Activated T-cell treated with anti-CD3 and anti-CD28 coated beads, Interleukin-2, amount 50 U/mL, for 24 hours (primary cell): ENCODE measurements around the gene CXCL17.
"Not testable (repeated sequence)": the region's sequence is repeated elsewhere in the genome, so short reads cannot be mapped to it uniquely, and the experiment has no call there.

Source experiments
- DNase-seq: peaks from one replicate; pipeline ENCODE4 v3.0.0-alpha.2; 2020
- H3K27ac Mint-ChIP-seq: 2 replicates; pipeline ENCODE4 v1.8.0; 2020; ENCODE audit warnings: mild to moderate bottlenecking, mixed read lengths
- H3K27me3 Mint-ChIP-seq: 2 replicates; pipeline ENCODE4 v1.8.0; 2020; ENCODE audit warnings: mixed read lengths
- H3K36me3 Mint-ChIP-seq: 2 replicates; pipeline ENCODE4 v1.8.0; 2020; ENCODE audit warnings: low read depth, mixed read lengths
- H3K4me1 Mint-ChIP-seq: 2 replicates; pipeline ENCODE4 v1.8.0; 2020; ENCODE audit warnings: low read depth, mixed read lengths
- H3K4me3 Mint-ChIP-seq: 2 replicates; pipeline ENCODE4 v1.8.0; 2020; ENCODE audit warnings: mild to moderate bottlenecking, moderate library complexity, mixed read lengths
- H3K9me3 Mint-ChIP-seq: 2 replicates; pipeline ENCODE4 v1.8.0; 2020; ENCODE audit warnings: mixed read lengths

Gene CXCL17

GRCh38 chr19:42442833-42443232, at the start of gene CXCL17:
Gene CXCL17, minus strand, starts transcription at chr19:42442946. Its CDS starts 114 bp downstream, at chr19:42442832.
- no peak for DNase-seq
- Mint-ChIP-seq H3K36me3 (no peaks in the 10 kb centered on the region), H3K4me1 (peaks cover 40% of the 10 kb centered on the region), H3K27me3 (no peaks in the 10 kb centered on the region), H3K9me3 (no peaks in the 10 kb centered on the region), H3K27ac (no peak within 1 kb of the TSS), H3K4me3 (no peak within 1 kb of the TSS)

GRCh38 chr19:42488783-42489521, 46.2 kb upstream of the CXCL17 start:
- Mint-ChIP-seq H3K4me1 (peaks cover 8% of the 10 kb centered on the region), H3K27ac (no peak overlapping the region), H3K27me3 (no peaks in the 10 kb centered on the region), H3K4me3 (no peak overlapping the region), H3K36me3 (no peaks in the 10 kb centered on the region), H3K9me3 (no peaks in the 10 kb centered on the region)
- DNase-seq: no peak

DNA sequence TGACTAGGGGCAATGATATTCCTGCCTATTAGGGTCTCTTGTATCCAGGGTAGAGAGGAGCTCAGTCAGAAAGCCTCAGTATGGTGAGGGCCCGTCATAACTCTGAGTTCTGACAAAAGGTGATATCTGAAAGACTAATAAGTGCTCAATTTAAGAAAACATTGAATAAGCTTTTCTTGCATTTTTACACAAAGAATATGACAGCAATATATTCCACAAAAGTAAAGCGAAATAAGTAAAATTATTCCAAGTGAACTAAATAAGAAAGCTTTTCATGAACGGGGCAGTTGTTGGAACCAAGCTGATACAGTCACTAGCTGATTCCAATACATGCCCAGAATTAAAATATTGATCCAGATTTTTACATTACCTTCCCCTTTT, 45.0 kb upstream of the CXCL17 start:
- Mint-ChIP-seq H3K36me3 (no peaks in the 10 kb centered on the region), H3K27ac (no peak overlapping the region), H3K4me3 (no peak overlapping the region), H3K27me3 (no peaks in the 10 kb centered on the region), H3K9me3 (no peaks in the 10 kb centered on the region), H3K4me1 (peaks cover 11% of the 10 kb centered on the region)
- no peak for DNase-seq

GRCh38 chr19:42487032-42487797, 44.5 kb upstream of the CXCL17 start:
- Mint-ChIP-seq H3K4me1 (peaks cover 11% of the 10 kb centered on the region), H3K9me3 (no peaks in the 10 kb centered on the region), H3K27me3 (no peaks in the 10 kb centered on the region), H3K4me3 (no peak overlapping the region), H3K36me3 (no peaks in the 10 kb centered on the region), H3K27ac (no peak overlapping the region)
- no peak for DNase-seq

DNA sequence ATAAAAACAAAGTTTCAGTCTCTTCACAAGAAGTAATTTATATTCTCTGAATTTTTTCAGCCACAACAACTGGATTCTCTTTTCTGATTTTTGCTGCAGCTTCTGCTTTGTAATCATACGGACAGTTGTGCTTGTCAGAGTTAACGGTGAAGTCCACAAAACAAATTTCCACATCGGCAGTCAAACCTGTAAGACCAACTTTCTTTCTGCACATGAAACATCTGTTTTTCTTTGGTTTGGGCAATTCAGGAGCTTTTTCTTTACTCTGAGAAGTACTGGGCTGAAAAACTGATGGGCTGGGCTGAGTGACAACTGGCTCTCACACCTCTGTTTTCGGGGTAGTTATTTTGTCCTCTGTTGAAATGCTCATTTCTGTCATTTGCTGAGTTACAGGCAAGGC, 42.3 kb upstream of the CXCL17 start:
- H3K36me3 Mint-ChIP-seq, DNase-seq, H3K9me3 Mint-ChIP-seq, H3K4me3 Mint-ChIP-seq, H3K27ac Mint-ChIP-seq, H3K27me3 Mint-ChIP-seq: not testable (repeated sequence)
- H3K4me1 Mint-ChIP-seq: peaks cover 27% of the 10 kb centered on the region

GRCh38 chr19:42480335-42481095, 37.8 kb upstream of the CXCL17 start:
- DNase-seq: no peak

DNA sequence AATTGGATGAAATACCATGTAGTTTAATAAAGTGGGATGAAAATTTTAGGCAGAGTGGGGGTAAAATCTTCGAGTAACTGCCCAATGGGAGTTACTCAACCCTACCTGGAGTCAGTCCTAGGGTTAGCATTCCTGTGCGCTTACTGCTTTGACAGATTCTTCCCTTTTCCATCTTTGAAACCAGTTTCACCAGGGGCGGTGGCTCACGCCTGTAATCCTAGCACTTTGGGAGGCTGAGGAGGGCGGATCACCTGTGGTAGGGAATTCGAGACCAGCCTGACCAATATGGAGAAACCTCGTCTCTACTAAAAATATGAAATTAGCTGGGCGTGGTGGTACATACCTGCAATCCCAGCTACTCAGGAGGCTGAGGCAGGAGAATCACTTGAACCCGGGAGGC, 37.0 kb upstream of the CXCL17 start:
- H3K9me3 Mint-ChIP-seq: no peaks in the 10 kb centered on the region
- H3K4me1 Mint-ChIP-seq: peaks cover 26% of the 10 kb centered on the region
- DNase-seq: no peak
- no peak overlapping the region for H3K4me3 Mint-ChIP-seq
- H3K27me3 Mint-ChIP-seq: no peaks in the 10 kb centered on the region
- H3K36me3 Mint-ChIP-seq: no peaks in the 10 kb centered on the region
- H3K27ac Mint-ChIP-seq: no peak overlapping the region

More at GRCh38 chr19:42480335-42481095, 37.8 kb upstream of the CXCL17 start:
- H3K36me3 Mint-ChIP-seq: no peaks in the 10 kb centered on the region
- peaks cover 26% of the 10 kb centered on the region for H3K4me1 Mint-ChIP-seq
- H3K27ac Mint-ChIP-seq: peak overlapping the region; percentile 58
- no peaks in the 10 kb centered on the region for H3K9me3 Mint-ChIP-seq
- H3K4me3 Mint-ChIP-seq: peak overlapping the region; percentile 5
- no peaks in the 10 kb centered on the region for H3K27me3 Mint-ChIP-seq

DNA sequence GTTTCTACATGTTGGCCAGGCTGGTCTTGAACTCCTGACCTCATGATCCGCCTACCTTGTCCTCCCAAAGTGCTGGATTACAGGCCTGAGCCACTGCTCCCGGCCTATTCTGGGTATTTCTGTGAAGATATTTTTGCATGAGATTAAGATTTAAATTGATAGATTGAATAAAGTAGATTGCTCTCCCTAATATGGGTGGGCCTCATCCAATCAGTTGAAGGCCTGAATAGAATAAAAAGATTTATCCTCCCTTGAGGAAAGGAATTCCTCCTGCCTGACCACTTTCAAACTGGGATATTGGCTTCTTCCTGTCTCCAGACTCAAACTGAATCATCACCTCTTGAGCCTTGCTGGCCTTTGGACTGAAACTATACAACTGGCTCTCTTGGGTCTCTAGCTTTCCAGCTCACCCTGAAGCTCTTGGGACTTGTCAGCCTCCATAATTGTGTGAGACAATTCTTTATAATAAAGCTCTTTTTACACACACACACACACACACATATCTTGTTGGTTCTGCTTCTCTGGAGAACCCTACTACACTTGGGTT, 36.1 kb upstream of the CXCL17 start:
- Mint-ChIP-seq H3K9me3 (no peaks in the 10 kb centered on the region), H3K36me3 (no peaks in the 10 kb centered on the region), H3K4me3 (no peak overlapping the region), H3K4me1 (peaks cover 23% of the 10 kb centered on the region), H3K27me3 (no peaks in the 10 kb centered on the region), H3K27ac (no peak overlapping the region)
- DNase-seq: no peak

GRCh38 chr19:42477933-42478332, 35.2 kb upstream of the CXCL17 start:
- Mint-ChIP-seq H3K27ac (no peak overlapping the region), H3K4me3 (no peak overlapping the region), H3K9me3 (no peaks in the 10 kb centered on the region), H3K27me3 (no peaks in the 10 kb centered on the region), H3K4me1 (peaks cover 21% of the 10 kb centered on the region), H3K36me3 (no peaks in the 10 kb centered on the region)
- DNase-seq: no peak

DNA sequence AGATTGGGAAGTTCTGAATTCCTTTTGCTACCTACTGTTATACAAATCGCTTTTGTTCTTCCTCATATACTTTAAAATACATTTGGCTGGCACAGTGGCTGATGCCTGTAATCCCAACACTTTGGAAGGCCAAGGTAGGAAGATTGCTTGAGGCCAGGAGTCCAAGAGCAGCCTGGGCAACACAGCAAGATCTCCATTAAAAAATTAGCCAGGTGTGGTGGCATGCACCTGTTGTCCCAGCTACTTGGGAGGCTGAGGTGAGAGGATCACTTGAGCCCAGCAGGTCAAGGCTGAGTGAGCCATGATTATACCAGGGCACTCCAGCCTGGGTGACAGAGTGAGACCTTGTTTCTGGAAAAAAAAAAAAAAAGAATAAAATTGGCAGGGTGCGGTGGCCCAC, 34.4 kb upstream of the CXCL17 start:
- Mint-ChIP-seq H3K9me3 (no peaks in the 10 kb centered on the region), H3K27ac (no peak overlapping the region), H3K4me1 (peaks cover 21% of the 10 kb centered on the region), H3K4me3 (no peak overlapping the region), H3K36me3 (no peaks in the 10 kb centered on the region), H3K27me3 (no peaks in the 10 kb centered on the region)
- no peak for DNase-seq

DNA sequence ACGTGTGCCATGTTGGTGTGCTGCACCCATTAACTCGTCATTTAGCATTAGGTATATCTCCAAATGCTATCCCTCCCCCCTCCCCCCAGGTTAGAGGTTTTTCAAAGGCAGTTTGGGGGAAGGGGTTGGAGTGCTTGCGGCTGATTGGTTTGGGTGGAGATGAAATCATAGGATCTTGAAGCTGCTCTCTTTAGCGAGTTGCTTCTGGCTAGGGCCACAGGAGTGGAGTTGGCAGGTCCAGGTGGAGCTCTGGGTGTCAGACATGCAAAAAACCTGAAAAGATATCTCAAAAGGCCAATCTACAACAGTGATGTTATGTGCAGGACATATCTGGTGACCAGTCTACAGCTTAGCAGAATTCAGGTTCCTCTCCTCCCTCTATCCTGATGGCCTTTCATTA, 32.6 kb upstream of the CXCL17 start:
- no peak for DNase-seq
- H3K9me3 Mint-ChIP-seq: no peaks in the 10 kb centered on the region
- H3K4me3 Mint-ChIP-seq: no peak overlapping the region
- H3K27me3 Mint-ChIP-seq: no peaks in the 10 kb centered on the region
- no peak overlapping the region for H3K27ac Mint-ChIP-seq
- H3K4me1 Mint-ChIP-seq: peaks cover 8% of the 10 kb centered on the region
- H3K36me3 Mint-ChIP-seq: no peaks in the 10 kb centered on the region

DNA sequence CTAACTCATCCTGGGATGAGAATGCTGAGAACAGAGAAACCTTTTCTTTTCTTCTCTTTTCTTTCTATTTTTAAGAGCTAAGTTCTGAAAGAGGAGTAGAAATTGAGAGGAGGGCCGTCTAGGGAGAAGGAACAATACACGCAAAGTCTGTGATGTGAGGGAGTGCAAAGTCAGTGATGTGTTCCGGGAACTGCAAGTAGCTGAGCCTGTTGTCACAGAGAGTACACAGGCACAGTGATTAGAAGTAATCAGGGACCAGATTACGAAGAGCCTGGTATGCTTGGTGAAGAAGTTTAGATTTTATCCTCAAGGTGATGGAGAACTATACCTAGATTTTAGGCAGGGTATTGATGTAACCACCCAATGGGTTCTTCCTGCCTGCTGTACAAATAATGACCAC, 32.0 kb upstream of the CXCL17 start:
- Mint-ChIP-seq H3K27me3 (no peaks in the 10 kb centered on the region), H3K4me3 (no peak overlapping the region), H3K9me3 (no peaks in the 10 kb centered on the region), H3K27ac (no peak overlapping the region), H3K4me1 (peaks cover 7% of the 10 kb centered on the region), H3K36me3 (no peaks in the 10 kb centered on the region)
- no peak for DNase-seq

- Mint-ChIP-seq H3K27me3 (no peaks in the 10 kb centered on the region), H3K9me3 (no peaks in the 10 kb centered on the region), H3K27ac (no peak overlapping the region), H3K4me3 (no peak overlapping the region), H3K36me3 (no peaks in the 10 kb centered on the region), H3K4me1 (peaks cover 7% of the 10 kb centered on the region)
- no peak for DNase-seq
These were observed 30.9 kb upstream of the CXCL17 start for GRCh38 chr19:42473686-42474085.

DNA sequence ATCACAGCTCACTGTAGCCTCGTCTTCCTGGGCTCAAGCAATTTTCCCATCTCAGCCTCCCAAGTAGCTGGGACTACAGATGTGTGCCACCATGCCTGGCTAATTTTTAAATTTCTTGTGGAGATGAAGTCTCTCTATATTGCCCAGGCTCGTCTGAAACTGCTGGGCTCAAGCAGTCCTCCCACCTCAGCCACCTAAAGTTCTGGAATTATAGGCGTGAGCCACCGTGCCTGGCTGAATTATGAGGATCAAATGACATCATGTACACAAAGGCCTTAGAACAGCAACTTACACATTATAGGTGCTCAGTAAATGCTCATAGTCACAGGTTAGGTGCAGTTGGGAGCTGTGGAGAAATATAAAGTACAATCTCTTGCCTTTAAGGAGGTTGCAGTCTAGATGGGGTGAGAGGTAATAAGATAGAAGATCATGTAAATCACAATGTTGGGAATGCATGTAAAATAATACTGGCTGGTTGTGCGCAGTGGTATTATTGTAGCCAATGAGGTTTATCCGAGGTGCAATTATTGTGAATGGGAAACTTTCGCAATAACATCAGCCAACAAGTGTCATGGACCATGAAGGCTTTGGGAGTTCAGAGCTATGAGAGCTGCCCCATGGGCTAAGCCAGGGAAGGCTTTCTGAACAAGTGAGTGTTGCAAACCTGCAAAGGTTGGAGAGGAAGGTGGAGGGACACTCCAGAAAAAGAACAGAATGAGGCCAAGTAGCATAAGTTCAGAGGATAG, 29.8 kb upstream of the CXCL17 start:
- Mint-ChIP-seq H3K4me1 (peaks cover 13% of the 10 kb centered on the region), H3K9me3 (no peaks in the 10 kb centered on the region), H3K27ac (no peak overlapping the region), H3K4me3 (no peak overlapping the region), H3K36me3 (no peaks in the 10 kb centered on the region), H3K27me3 (no peaks in the 10 kb centered on the region)
- DNase-seq: no peak
